Natural killer cell (primary cell): ENCODE results near the gene GALNT1. TPM values are rescaled to one million over a fixed set of nuclear protein-coding genes. Genes with fewer than 3 reads are reported as not detected.
A peak's percentile ranks its signal among the peaks of the same experiment; 100 is the strongest.
"Not testable (repeated sequence)": the region's sequence is repeated elsewhere in the genome, so short reads cannot be mapped to it uniquely, and the experiment has no call there.

Source experiments
- ATAC-seq, 3 donors: fragments of 150-1000 bp in 2 of 3; fragments of 200-7000 bp in 1 of 3; cut with Tn5 transposase; 1 replicate in 1 of 3; 2 replicates in 2 of 3; pipeline ENCODE4 v1.10.0; 2021; ENCODE audit warnings: mild to moderate bottlenecking in 2 of 3, moderate library complexity in 2 of 3
- DNase-seq, 2 donors: peaks; one replicate each; pipeline versions ENCODE4 v3.0.0 to v3.0.0-alpha.2; 2013 to 2021; ENCODE audit warnings: mixed read lengths in 1 of 2
- H3K27ac ChIP-seq: one replicate; pipeline ENCODE4 v1.5.1; 2013; ENCODE audit warnings: mild to moderate bottlenecking, low read length
- H3K27me3 ChIP-seq: one replicate; pipeline ENCODE4 v1.6.1; 2013; ENCODE audit warnings: low read length; ENCODE audit not compliant: control insufficient read depth, insufficient read depth
- H3K36me3 ChIP-seq: one replicate; pipeline ENCODE4 v1.6.1; 2013; ENCODE audit warnings: low read length; ENCODE audit not compliant: control insufficient read depth, insufficient read depth
- H3K4me1 ChIP-seq: one replicate; pipeline ENCODE4 v1.6.1; 2013; ENCODE audit warnings: low read length; ENCODE audit not compliant: control insufficient read depth, insufficient read depth
- H3K4me3 ChIP-seq: one replicate; pipeline ENCODE4 v1.5.1; 2013; ENCODE audit warnings: low read length
- H3K9me3 ChIP-seq: one replicate; pipeline ENCODE4 v1.6.1; 2013; ENCODE audit warnings: low read length; ENCODE audit not compliant: control insufficient read depth, insufficient read depth
- H3K27ac Mint-ChIP-seq, 2 donors: one replicate each; pipeline ENCODE4 v1.8.0; 2022; ENCODE audit warnings: mild to moderate bottlenecking in 2 of 2, mixed read lengths in 2 of 2, moderate library complexity in 1 of 2
- H3K27me3 Mint-ChIP-seq, 2 donors: one replicate each; pipeline ENCODE4 v1.8.0; 2022; ENCODE audit warnings: low read depth in 2 of 2, mixed read lengths in 2 of 2
- H3K36me3 Mint-ChIP-seq: one replicate; pipeline ENCODE4 v1.8.0; 2022; ENCODE audit warnings: mixed read lengths
- H3K4me1 Mint-ChIP-seq, 2 donors: one replicate each; pipeline ENCODE4 v1.8.0; 2022; ENCODE audit warnings: mixed read lengths in 2 of 2
- H3K4me3 Mint-ChIP-seq: one replicate; pipeline ENCODE4 v1.8.0; 2022; ENCODE audit warnings: mild to moderate bottlenecking, moderate library complexity, mixed read lengths
- H3K9me3 Mint-ChIP-seq, 2 donors: one replicate each; pipeline ENCODE4 v1.8.0; 2022; ENCODE audit warnings: mixed read lengths in 2 of 2
- WGBS: methylation state at CpG from one replicate; pipeline ENCODE4 v1.1.7; 2013; ENCODE audit warnings: missing lambda C conversion rate; ENCODE audit not compliant: insufficient coverage; 5-methylcytosine and 5-hydroxymethylcytosine counted together
- intact Hi-C: fragments of 100-400 bp; cut with micrococcal nuclease; formaldehyde crosslinking; loops from one replicate; pipeline ENCODE4 v1.14.2; 2022
- total RNA-seq, 4 donors: library from RNA; stranded (reverse); fragments of 120-200 nt in 1 of 4; gene quantifications; one replicate each; pipeline versions ENCODE4 v1.2.3 to v1.2.4, GENCODE V29; 2013 to 2022
- TF ChIP-seq, protein P1 (sequence below): fragments of 200-600 bp; IDR thresholded peaks from one replicate; pipeline ENCODE4 v1.8.0; 2022; ENCODE audit warnings: antibody characterized with exemption

Gene GALNT1
- total RNA-seq, 3 donors from 2014 or later (not counting 1 experiment from before 2014, with no cell fraction given) = 49.2 to 57.1 (median 50.0) TPM

DNA sequence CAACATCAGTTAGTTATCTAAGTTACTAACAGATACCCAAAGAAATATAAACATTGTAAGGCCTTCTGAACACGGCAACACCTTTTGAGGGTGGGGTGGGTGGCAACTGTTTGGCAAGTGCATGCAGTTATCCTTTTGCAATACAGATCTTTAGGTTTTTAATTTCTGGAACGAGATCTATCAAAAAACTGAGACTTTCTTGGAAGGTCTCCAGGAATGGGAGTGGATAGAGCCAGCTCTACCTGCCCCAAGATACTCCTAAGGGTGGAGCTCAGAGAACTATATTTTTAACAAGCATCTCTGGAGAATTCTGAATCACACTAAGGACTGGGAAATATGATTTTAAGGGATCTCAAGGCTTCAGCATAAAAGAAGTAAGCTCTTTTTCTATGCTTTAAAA is 11.4 kb upstream of the GALNT1 start:
- H3K27me3 Mint-ChIP-seq = peaks cover 0 to 5% of the 10 kb centered on the region in 2 donors
- H3K9me3 Mint-ChIP-seq = no peaks in the 10 kb centered on the region
- DNase-seq (no peak), ATAC-seq (no peak)
- intact Hi-C loops = no loop called here
- H3K4me1 Mint-ChIP-seq = peaks cover 7 to 11% of the 10 kb centered on the region in 2 donors
- H3K27ac ChIP-seq = no peak overlapping the region
- no peak overlapping the region for H3K4me3 Mint-ChIP-seq
- H3K9me3 ChIP-seq = no peaks in the 10 kb centered on the region
- 89% methylated on average over 2 of the region's 2 CpGs for WGBS
- H3K27ac Mint-ChIP-seq = no peak overlapping the region
- H3K4me3 ChIP-seq = no peak overlapping the region
- peaks cover 3% of the 10 kb centered on the region for H3K4me1 ChIP-seq
- H3K27me3 ChIP-seq = peaks cover 2% of the 10 kb centered on the region
- TF ChIP-seq, protein P1, sequence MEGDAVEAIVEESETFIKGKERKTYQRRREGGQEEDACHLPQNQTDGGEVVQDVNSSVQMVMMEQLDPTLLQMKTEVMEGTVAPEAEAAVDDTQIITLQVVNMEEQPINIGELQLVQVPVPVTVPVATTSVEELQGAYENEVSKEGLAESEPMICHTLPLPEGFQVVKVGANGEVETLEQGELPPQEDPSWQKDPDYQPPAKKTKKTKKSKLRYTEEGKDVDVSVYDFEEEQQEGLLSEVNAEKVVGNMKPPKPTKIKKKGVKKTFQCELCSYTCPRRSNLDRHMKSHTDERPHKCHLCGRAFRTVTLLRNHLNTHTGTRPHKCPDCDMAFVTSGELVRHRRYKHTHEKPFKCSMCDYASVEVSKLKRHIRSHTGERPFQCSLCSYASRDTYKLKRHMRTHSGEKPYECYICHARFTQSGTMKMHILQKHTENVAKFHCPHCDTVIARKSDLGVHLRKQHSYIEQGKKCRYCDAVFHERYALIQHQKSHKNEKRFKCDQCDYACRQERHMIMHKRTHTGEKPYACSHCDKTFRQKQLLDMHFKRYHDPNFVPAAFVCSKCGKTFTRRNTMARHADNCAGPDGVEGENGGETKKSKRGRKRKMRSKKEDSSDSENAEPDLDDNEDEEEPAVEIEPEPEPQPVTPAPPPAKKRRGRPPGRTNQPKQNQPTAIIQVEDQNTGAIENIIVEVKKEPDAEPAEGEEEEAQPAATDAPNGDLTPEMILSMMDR = no peak
- no peaks in the 10 kb centered on the region for H3K36me3 ChIP-seq
- no peaks in the 10 kb centered on the region for H3K36me3 Mint-ChIP-seq

DNA sequence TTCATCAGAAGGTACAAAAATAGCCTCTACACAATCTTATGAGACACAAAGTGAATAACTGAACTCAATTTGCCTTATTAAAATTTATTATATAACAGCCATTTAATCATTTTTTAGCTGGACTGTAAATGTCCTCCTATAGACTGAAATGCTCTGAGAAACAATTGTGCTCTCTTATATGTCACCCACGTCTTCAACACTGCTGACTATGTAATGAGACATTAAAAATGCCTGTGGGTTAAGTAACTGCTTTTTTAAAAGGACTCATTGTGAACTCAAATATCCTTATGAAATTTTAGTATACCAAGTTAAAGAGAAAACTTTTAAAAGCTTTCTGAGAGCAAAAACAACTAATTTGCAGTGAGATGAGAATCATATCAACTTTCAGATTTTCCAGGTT is 10.4 kb upstream of the GALNT1 start:
- no peak for DNase-seq
- ATAC-seq = no peak
- H3K4me1 ChIP-seq = peaks cover 3% of the 10 kb centered on the region
- no peak overlapping the region for H3K4me3 ChIP-seq
- no peaks in the 10 kb centered on the region for H3K9me3 ChIP-seq
- WGBS = no CpG with 5 or more reads among the region's 1 CpG
- H3K36me3 Mint-ChIP-seq = no peaks in the 10 kb centered on the region
- peaks cover 7 to 11% of the 10 kb centered on the region in 2 donors for H3K4me1 Mint-ChIP-seq
- no peaks in the 10 kb centered on the region for H3K36me3 ChIP-seq
- intact Hi-C loops = no loop called here
- H3K27ac Mint-ChIP-seq = no peak overlapping the region
- peaks cover 0 to under 1% of the 10 kb centered on the region in 2 donors for H3K27me3 Mint-ChIP-seq
- H3K9me3 Mint-ChIP-seq = no peaks in the 10 kb centered on the region
- no peak overlapping the region for H3K4me3 Mint-ChIP-seq
- no peak overlapping the region for H3K27ac ChIP-seq
- TF ChIP-seq, protein P1 = no peak
- H3K27me3 ChIP-seq = no peaks in the 10 kb centered on the region

DNA sequence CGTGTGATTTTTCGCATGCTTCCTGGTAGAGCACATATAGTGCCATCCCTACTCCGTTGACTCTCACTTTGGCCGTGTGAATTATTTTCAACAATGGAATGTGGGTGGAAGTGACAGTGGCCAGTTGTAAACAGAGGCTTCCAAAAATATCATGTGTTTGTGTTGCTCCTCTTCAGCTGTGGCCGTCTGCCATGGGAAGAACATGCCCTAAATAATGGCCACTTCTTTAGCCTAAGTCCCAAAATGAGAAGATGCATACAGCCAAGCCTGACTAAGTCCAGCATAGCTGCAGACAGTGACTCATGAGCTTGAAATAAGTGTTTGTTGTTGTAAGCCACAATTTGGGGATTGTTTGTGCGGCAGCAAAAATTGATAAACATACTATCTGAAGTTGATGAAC is 8.9 kb upstream of the GALNT1 start:
- H3K36me3 ChIP-seq = no peaks in the 10 kb centered on the region
- H3K27me3 ChIP-seq = no peaks in the 10 kb centered on the region
- no peak overlapping the region for H3K4me3 ChIP-seq
- intact Hi-C loops = no loop called here
- peaks cover 3% of the 10 kb centered on the region for H3K4me1 ChIP-seq
- Mint-ChIP-seq H3K36me3 (no peaks in the 10 kb centered on the region), H3K4me1 (peaks cover 7 to 11% of the 10 kb centered on the region in 2 donors), H3K27ac (no peak overlapping the region), H3K27me3 (peaks cover 0 to 3% of the 10 kb centered on the region in 2 donors), H3K9me3 (no peaks in the 10 kb centered on the region), H3K4me3 (no peak overlapping the region)
- 95% methylated on average over 6 of the region's 6 CpGs for WGBS
- no peaks in the 10 kb centered on the region for H3K9me3 ChIP-seq
- TF ChIP-seq, protein P1 = no peak
- DNase-seq = no peak
- no peak for ATAC-seq
- no peak overlapping the region for H3K27ac ChIP-seq

- 14% methylated on average over 2 of the region's 2 CpGs for WGBS
- H3K4me1 Mint-ChIP-seq = peaks cover 7 to 11% of the 10 kb centered on the region in 2 donors
- no peak overlapping the region for H3K4me3 Mint-ChIP-seq
- DNase-seq (peak in 1 of 2 donors; percentile 25), ATAC-seq (peak; percentile 46 to 50 (median 50))
- Histone ChIP-seq H3K27me3 (no peaks in the 10 kb centered on the region), H3K36me3 (no peaks in the 10 kb centered on the region), H3K9me3 (no peaks in the 10 kb centered on the region), H3K4me3 (no peak overlapping the region), H3K4me1 (peaks cover 3% of the 10 kb centered on the region), H3K27ac (peak overlapping the region; percentile 25)
- no peaks in the 10 kb centered on the region for H3K36me3 Mint-ChIP-seq
- intact Hi-C loops = no loop called here
- TF ChIP-seq, protein P1 = no peak
- H3K9me3 Mint-ChIP-seq = no peaks in the 10 kb centered on the region
- H3K27ac Mint-ChIP-seq = no peak overlapping the region
- H3K27me3 Mint-ChIP-seq = peaks cover 0 to 3% of the 10 kb centered on the region in 2 donors
These were observed 8.0 kb upstream of the GALNT1 start for GRCh38 chr18:35573531-35573930.

GRCh38 chr18:35576240-35576845 is 5.2 kb upstream of the GALNT1 start:
- ATAC-seq, H3K4me3 ChIP-seq, H3K36me3 Mint-ChIP-seq, DNase-seq, H3K36me3 ChIP-seq, H3K27me3 ChIP-seq, H3K4me3 Mint-ChIP-seq, H3K9me3 Mint-ChIP-seq, H3K4me1 ChIP-seq, H3K27me3 Mint-ChIP-seq, H3K27ac Mint-ChIP-seq, H3K9me3 ChIP-seq, intact Hi-C loops, H3K27ac ChIP-seq: not testable (repeated sequence)
- peaks cover 7 to 11% of the 10 kb centered on the region in 2 donors for H3K4me1 Mint-ChIP-seq
- 100% methylated on average over 1 of the region's 6 CpGs for WGBS
